ENCODE measurements around the gene ITGB1BP2. TPM values are rescaled to one million over a fixed set of nuclear protein-coding genes. Genes with fewer than 3 reads are reported as not detected.
"Not testable (repeated sequence)": the region's sequence is repeated elsewhere in the genome, so short reads cannot be mapped to it uniquely, and the experiment has no call there.

ITGB1BP2 gene
- polyA plus RNA-seq, 4 donors, result 0.62 to 2.9 (median 1.9) TPM

DNA sequence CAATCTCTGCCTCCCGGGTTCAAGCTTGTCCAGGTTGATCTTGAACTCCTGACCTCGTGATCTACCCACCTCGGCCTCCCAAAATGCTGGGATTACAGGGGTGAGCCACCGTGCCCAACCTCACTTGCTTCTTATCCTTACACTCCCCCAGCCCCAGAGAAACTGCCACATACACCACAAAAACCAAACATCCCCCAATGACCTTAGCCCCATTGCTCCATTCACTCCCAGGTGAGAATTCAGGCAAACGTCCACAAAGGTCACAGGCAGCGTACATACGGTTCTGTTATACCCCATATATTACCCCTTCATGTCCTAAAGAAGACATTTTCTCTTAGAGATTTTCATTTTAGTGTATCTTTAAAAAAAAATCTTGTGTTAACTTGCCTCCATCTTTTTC is 1.1 kb upstream of the ITGB1BP2 start:
- not testable (repeated sequence) for DNase-seq (ENCODE audit: low read depth in 4 of 4, low spot score in 2 of 4)

GRCh38 chrX:71302461-71303213 is 1.1 kb downstream of the ITGB1BP2 start:
- DNase-seq (ENCODE audit: low read depth in 4 of 4, low spot score in 2 of 4), result no peak

DNA sequence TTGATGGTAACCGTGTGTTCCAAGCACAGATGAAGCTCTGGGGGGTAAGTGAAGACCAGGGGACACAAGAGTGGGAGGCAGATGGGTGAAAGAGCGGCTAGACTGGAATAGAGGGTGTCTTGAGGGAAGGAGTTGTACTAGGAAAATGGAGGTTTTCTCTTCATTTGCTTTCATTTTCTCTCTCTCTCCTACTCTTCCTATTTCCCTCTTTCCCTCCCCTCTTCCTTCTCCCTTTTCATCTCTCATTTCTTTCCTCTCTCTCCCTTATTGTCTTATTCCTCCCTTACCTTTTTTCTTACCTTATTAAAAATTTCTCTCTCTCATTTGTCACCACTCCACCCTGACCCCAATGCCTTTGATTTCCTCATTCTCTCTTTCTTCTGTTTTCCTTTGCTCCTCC is 3.0 kb downstream of the ITGB1BP2 start:
- no peak for DNase-seq (ENCODE audit: low read depth in 4 of 4, low spot score in 2 of 4)

DNA sequence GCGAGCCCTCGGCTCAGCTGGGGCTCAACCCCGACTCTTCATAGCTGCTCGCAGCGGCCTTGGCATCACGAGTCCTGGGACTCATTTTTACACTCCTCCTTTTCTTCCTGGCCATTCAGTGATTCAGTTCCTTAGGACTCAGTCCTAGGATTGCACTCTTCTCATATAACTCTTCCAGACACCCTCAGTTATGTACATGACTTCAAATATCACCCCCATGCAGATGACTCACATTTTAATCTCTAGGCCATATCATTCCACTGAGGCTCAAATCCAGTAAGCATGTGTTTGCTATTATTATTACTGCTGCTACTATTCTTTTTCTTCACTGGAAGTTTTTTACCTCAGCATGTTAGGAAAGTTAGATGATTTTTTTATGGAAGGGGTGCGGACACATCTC is 14.4 kb downstream of the ITGB1BP2 start:
- DNase-seq (ENCODE audit: low read depth in 4 of 4, low spot score in 2 of 4), result no peak

DNA sequence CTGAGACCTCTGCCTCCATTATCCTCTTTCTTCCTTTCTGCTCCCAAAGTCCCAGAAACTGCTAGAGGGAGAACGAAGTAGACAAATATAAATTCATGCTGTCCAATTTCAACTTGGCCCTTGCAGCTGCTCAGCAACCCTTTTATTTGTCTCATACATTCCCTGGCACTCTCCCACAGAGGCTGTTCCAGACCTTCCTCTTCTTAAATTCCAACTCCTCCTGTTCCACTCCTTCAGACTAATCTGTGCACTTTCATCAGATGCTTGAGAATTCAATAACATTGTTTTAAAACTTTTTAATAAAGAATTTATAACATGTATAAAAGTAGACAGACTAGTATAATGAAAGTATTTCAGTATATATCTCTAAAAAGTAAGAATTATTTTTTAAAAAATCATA is 15.4 kb downstream of the ITGB1BP2 start:
- DNase-seq (ENCODE audit: low read depth in 4 of 4, low spot score in 2 of 4), result not testable (repeated sequence)

- no peak for DNase-seq (ENCODE audit: low read depth in 4 of 4, low spot score in 2 of 4)
These were observed 18.6 kb downstream of the ITGB1BP2 start for GRCh38 chrX:71320126-71320525.

GRCh38 chrX:71321731-71322130 is 20.2 kb downstream of the ITGB1BP2 start:
- peak in 1 of 4 donors; percentile 8 for DNase-seq (ENCODE audit: low read depth in 4 of 4, low spot score in 2 of 4)

DNA sequence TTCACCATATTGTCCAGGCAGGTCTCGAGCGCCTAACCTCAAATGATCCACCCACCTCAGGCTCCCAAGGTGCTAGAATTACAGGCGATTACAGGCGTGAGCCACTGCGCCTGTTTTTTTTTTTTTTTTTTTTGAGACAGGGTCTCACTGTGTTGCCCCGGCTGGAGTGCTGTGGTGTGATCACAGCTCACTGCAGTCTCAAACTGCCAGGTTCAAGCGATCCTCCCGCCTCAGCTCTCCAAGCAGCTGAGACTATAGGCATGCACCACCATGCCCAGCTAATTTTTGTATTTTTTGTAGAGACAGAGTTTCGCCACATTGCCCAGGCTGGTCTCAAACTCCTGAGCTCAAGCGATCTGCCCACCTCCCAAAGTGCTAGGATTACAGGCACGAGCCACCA is 22.9 kb downstream of the ITGB1BP2 start:
- DNase-seq (ENCODE audit: low read depth in 4 of 4, low spot score in 2 of 4), result not testable (repeated sequence)

DNA sequence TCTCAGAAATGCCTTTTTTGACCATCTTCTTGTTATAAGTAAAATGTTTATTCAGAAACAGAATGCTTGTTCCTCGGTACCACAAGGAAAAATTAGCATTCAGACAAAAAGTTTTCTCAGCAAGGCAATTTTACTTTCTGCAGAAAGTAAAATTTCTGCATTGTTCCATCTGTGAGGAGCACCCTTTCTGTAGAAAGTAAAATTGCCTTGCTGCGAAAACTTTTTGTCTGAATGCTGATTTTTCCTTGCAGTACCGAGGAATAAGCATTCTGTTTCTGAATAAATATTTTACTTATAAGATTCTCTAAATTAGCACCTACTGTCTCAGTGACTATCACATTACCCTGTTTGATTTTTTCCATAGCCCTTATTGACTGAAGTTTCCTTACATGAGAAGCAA is 24.8 kb downstream of the ITGB1BP2 start:
- no peak for DNase-seq (ENCODE audit: low read depth in 4 of 4, low spot score in 2 of 4)

- DNase-seq (ENCODE audit: low read depth in 4 of 4, low spot score in 2 of 4), result not testable (repeated sequence)
These were observed 47.7 kb downstream of the ITGB1BP2 start for GRCh38 chrX:71349151-71349665.

- DNase-seq (ENCODE audit: low read depth in 4 of 4, low spot score in 2 of 4), result not testable (repeated sequence)
These were observed 48.3 kb downstream of the ITGB1BP2 start for GRCh38 chrX:71349867-71350266.

GRCh38 chrX:71352439-71352838 is 50.9 kb downstream of the ITGB1BP2 start:
- not testable (repeated sequence) for DNase-seq (ENCODE audit: low read depth in 4 of 4, low spot score in 2 of 4)

Other genes starting within 250 kb of the ITGB1BP2 start
- 10 to 100 TPM; 48.0 to 62.0 (median 55.3) TPM for gene SNX12, start 233.4 kb upstream of the ITGB1BP2 start, polyA plus RNA-seq (ENCODE audit: insufficient read length in 4 of 4)
- 10 to 100 TPM; 25.5 to 29.1 (median 25.9) TPM for gene FOXO4, start 205.9 kb upstream of the ITGB1BP2 start, polyA plus RNA-seq (ENCODE audit: insufficient read length in 4 of 4)
- gene CXorf65, start 195.0 kb upstream of the ITGB1BP2 start, polyA plus RNA-seq (ENCODE audit: insufficient read length in 4 of 4), result under 1 TPM in 2 of 4 donors, not detected in 2; 0.54 to 0.60 TPM
- gene IL2RG, start 190.2 kb upstream of the ITGB1BP2 start, polyA plus RNA-seq (ENCODE audit: insufficient read length in 4 of 4), result 1 to 10 TPM in 3 of 4 donors, under 1 TPM in 1; 0.88 to 1.7 (median 1.3) TPM
- 10 to 100 TPM; 29.2 to 69.2 (median 44.1) TPM for gene MED12, start 183.2 kb upstream of the ITGB1BP2 start, polyA plus RNA-seq (ENCODE audit: insufficient read length in 4 of 4)
- 1 to 10 TPM; 4.9 to 6.0 (median 5.4) TPM for gene NLGN3, start 156.9 kb upstream of the ITGB1BP2 start, polyA plus RNA-seq (ENCODE audit: insufficient read length in 4 of 4)
- gene GJB1, start 78.5 kb upstream of the ITGB1BP2 start, polyA plus RNA-seq (ENCODE audit: insufficient read length in 4 of 4), result 10 to 100 TPM; 39.5 to 48.2 (median 45.5) TPM
- gene ZMYM3, start 47.6 kb upstream of the ITGB1BP2 start, polyA plus RNA-seq (ENCODE audit: insufficient read length in 4 of 4), result 10 to 100 TPM; 50.1 to 74.4 (median 58.1) TPM
- gene NONO, start 18.1 kb upstream of the ITGB1BP2 start, polyA plus RNA-seq (ENCODE audit: insufficient read length in 4 of 4), result 100 to 1,000 TPM; 571 to 672 (median 620) TPM
- gene TAF1, start 64.6 kb downstream of the ITGB1BP2 start, polyA plus RNA-seq (ENCODE audit: insufficient read length in 4 of 4), result 10 to 100 TPM; 31.5 to 54.2 (median 41.9) TPM
- gene OGT, start 231.4 kb downstream of the ITGB1BP2 start, polyA plus RNA-seq (ENCODE audit: insufficient read length in 4 of 4), result 100 to 1,000 TPM; 133 to 308 (median 229) TPM

Measured in left renal cortex interstitium (tissue), 4 donors.